GM12872 (cell line): ENCODE results near the gene THUMPD3.

Experiments
- CTCF ChIP-seq: IDR thresholded peaks from 3 replicates; pipeline ENCODE4 v1.5.1; 2011; ENCODE audit warnings: low read depth, mild to moderate bottlenecking, low read length, moderate library complexity; ENCODE audit not compliant: insufficient read depth

The THUMPD3 gene

GRCh38 chr3:9369508-9369907, 6.7 kb downstream of the THUMPD3 start:
- no peak for TF ChIP-seq CTCF

GRCh38 chr3:9373465-9373864, 10.6 kb downstream of the THUMPD3 start:
- no peak for TF ChIP-seq CTCF

- no peak for TF ChIP-seq CTCF
Observed at GRCh38 chr3:9377981-9378380, 15.1 kb downstream of the THUMPD3 start.

GRCh38 chr3:9379327-9379726, 16.5 kb downstream of the THUMPD3 start:
- no peak for TF ChIP-seq CTCF

GRCh38 chr3:9380014-9380413, 17.2 kb downstream of the THUMPD3 start:
- no peak for TF ChIP-seq CTCF

- no peak for TF ChIP-seq CTCF
Observed at GRCh38 chr3:9384141-9384828, 21.4 kb downstream of the THUMPD3 start.

- TF ChIP-seq CTCF: no peak
Observed at GRCh38 chr3:9385187-9386077, 22.6 kb downstream of the THUMPD3 start.
